Stimulated activated CD4-positive, alpha-beta T cell treated with anti-CD3 and anti-CD28 coated beads, Interleukin-2, amount 100 ng/mL, for 4 hours (primary cell): ENCODE data around the gene FOXP1.
"Not testable (repeated sequence)": the region's sequence is repeated elsewhere in the genome, so short reads cannot be mapped to it uniquely, and the experiment has no call there.

Source experiments
- DNase-seq: peaks from one replicate; pipeline ENCODE4 v3.0.0-alpha.2; 2020; ENCODE audit warnings: low read depth

The FOXP1 gene

GRCh38 chr3:71330505-71330904 lies 253.0 kb downstream of the FOXP1 start:
- no peak for DNase-seq

GRCh38 chr3:71329817-71330216 lies 253.7 kb downstream of the FOXP1 start:
- DNase-seq: no peak

GRCh38 chr3:71328926-71329325 lies 254.6 kb downstream of the FOXP1 start:
- DNase-seq: no peak

DNA sequence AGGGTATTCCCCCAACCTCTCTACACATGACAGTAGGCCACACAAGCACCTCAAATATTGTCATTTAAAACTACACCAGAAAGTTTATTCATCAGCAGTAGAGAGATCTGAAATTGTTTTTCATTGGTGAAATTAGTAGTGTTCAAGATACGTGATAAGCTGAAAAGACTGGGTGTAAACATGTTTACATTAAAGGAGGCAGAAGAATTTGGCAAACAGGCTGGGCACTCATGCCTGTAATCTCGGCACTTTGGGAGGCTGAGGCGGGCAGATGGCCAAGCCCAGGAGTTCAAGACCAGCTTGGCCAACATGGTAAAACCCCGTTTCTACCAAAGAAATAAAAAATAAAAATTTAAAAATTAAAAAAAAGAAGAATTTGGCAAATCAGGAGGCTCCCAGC lies 255.6 kb downstream of the FOXP1 start:
- DNase-seq: no peak

DNA sequence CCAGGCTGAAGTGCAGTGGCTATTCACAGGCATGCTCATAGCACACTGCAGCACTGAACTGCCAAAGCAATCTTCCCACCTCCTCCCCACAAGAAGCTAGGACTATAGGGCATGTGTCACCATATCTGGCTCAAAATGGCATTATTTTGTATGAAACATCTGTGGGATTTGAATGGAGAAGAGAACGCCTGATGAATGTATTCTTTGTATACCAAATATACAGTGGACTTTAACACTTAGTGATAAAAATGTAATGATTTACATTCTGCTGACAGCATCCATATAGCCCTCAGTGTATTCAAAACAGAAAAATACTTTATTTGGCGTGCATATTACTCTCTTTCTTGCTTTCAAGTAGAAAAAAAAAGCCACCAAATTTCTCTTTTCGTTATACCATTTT lies 257.8 kb downstream of the FOXP1 start:
- DNase-seq: no peak

- DNase-seq: not testable (repeated sequence)
Observed at GRCh38 chr3:71324224-71324623, 259.3 kb downstream of the FOXP1 start.

DNA sequence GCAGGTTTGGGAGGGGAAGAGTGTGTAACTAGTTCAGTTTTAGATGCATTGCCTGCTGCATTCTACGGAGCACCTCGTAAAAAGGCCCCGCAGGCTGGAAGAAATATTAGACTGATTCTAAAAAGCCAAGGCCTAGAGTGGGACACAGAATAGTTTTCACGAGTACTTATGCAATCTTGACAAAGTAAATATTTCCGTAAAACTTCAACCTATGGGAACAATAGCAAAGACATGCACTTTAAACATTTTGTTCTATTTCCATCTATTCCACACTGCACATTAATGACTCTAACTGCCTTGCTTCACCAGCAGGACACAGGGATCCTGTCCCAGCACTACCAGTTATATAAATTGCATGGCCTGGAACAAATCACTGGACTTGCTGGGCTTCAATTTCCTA lies 260.0 kb downstream of the FOXP1 start:
- DNase-seq: no peak

- no peak for DNase-seq
Observed at GRCh38 chr3:71322154-71322553, 261.4 kb downstream of the FOXP1 start.

DNA sequence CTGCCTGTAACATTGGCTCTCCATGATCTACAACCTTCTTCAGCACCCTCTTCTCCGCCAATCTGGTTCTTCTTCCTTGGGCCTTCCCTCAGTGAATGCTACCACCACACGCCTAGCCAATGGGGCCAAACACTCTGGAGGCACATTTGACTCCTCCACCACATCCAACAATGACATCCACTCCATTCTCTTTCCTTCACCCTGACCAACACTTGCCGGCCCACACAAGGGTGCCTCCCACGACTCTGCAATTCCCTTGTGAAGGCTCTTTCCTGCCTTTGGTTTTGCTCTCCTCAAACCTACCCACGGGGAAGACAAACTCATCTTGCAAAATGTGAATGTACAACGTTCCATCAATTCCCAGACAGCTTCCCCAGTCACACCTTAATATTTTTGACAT lies 263.8 kb downstream of the FOXP1 start:
- no peak for DNase-seq

- DNase-seq: no peak
Observed at GRCh38 chr3:71318458-71318827, 265.1 kb downstream of the FOXP1 start.

DNA sequence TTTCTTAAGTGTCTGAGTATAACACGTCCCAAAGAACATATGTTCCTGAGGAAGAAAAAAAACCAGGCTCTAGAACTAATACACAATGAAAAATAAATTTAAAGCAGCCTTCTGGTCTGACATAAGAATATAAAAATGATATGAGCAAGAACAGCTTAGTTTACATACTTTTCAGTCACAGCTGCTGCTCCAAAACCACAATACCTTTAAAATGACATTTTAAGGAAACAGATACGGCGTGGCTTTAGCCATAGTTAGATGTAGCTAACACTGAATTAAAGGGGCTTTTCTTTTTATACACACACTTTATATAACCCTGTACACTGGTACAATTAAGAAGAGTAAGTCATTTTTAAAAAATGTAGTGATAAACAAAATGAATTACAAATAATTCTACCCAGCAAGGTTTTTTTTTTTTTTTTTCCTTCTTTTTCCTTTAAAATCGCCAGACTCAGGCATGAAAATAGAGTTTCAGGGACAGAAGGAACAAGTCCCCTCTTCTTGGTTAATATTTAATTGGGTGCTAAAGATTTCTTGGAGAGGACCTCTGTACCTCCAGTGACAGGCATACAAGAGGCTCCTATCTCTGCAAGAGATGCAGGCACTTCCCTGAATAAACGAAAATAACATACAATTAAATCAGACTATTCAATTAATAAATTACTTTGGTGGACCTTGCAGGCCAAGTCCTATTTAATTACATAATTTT lies 265.6 kb downstream of the FOXP1 start:
- no peak for DNase-seq

DNA sequence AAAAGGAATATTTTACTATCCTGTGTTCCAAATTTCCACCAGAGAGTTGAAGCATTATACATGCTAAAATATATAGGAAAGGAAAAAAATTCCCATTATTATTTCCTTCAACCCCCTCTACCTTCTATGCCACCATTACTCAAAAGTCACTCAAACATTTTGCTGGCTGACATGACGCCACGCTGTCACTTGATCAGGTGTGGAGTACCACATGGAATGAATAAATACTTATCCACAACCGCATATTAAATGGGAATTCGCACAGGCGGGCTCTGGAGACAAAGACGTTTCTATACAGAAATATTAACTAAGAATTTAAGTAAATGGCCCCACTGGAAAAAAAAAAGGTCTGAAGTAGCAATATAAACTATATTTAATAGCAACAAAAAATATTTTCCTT lies 266.4 kb downstream of the FOXP1 start:
- no peak for DNase-seq

DNA sequence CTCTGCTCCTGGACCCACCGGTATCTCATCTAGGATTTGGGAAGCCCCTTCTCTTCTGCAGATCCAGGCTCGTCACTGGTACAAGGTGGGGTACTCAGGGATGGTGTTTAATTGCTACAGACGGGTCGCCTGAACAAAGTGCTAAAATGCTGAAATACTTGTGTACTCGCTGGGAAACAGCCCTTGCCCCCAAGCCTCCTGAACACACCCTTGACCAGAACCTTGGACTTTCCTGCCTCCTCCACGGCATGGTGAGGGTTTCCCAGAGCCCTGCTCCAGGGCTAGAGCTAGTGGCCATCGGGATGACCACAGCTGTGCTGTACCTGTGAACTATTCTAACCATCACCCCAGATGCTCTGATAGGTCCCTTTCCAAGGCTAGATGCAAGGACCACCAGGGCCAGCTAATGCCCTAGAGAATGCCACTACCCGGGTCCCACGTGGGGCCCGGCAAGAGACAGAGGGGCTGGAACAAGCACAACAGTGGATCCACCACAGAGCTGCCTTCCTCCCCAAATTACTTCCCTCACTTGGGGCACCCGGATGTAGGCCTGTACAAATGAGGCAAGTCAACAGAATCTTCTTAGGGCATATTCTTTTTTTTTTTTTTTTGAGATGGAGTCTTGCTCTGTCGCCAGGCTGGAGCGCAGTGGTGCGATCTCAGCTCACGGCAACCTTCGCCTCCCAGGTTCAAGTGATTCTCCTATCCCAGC lies 267.3 kb downstream of the FOXP1 start:
- no peak for DNase-seq

DNA sequence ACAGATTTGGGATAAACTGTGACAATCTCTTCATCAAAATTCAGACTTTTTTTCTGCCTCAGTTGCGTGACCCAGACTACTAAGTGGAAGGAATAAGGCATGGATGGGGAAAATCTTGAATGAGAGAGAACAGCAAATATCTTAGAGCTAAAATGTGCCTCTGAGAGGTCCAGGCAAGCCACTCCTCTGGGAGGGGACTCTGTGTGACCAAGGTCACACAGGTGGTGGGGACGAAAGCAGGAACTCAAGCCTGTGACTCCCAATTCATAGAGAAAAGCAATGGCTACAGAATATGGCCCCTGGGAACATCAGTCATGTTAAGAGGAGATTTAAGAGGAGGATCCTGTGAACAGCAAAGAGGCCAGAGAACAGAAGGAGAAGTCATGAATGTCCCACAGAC lies 268.1 kb downstream of the FOXP1 start:
- DNase-seq: no peak

DNA sequence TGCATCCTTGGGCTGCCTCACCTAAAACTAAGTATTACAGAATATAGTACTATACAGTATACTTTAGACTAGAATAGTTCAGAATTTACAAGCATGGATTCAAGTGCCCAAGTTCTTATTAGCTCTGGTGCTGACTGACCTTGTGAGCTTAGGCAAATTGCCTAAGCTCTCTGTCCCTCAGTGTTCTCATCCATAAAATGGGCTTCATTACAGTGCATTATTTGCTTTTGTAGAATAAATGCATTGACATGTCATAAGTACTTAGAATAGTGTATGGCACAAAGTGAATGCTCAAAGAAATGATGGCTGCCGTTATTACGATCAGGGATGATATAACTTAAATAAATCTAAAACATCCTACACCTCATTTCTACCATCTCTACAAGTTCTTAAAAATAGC lies 269.7 kb downstream of the FOXP1 start:
- no peak for DNase-seq

GRCh38 chr3:71312461-71312860 lies 271.1 kb downstream of the FOXP1 start:
- DNase-seq: no peak

DNA sequence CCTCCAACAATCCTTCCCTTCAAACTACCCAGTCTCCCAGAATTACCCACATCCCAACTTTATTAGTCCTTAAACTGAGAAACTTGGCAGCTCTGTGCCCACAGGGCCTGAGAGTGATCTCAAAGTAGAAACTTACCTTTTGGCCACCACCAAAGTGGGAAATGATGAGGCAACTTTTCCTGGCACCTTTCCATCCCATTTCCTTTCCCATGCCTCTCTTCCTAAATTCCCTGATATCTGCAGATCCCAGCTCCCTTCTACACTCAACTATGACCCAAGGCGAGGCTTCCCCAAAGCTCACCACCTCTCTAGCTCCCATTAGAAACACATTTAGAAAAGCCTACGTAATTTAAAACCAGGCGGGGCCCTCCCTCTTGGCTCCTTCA lies 271.9 kb downstream of the FOXP1 start:
- DNase-seq: no peak

DNA sequence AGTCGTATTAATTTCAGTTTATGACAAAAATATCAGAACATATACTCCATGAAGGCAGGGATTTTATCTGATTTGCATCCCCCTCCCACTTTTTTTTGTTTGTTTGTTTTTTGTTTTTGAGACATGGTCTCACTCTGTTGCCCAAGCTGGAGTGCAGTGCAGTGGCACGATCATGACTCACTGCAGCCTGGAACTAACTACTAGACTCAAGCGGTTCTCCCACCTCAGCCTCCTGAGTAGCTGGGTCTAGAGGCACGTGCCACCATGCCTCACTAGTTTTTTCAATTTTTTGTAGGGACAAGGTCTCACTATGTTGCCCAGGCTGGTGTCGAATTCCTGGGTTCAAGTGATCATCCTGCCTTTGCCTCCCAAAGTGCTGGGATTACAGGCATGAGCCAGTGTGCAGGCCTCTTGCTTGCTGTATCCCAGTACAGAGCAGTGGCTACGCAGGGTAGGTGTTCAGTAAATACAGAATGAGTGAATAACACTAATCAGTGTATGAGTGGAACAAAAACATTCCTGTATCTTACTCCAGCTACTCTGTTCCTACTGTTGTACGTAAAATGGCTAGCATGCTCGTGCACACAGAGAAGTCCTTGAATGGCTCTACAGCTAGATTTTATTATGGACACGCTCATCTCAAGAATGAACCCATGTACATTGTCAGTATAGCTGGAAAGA lies 272.4 kb downstream of the FOXP1 start:
- DNase-seq: no peak

DNA sequence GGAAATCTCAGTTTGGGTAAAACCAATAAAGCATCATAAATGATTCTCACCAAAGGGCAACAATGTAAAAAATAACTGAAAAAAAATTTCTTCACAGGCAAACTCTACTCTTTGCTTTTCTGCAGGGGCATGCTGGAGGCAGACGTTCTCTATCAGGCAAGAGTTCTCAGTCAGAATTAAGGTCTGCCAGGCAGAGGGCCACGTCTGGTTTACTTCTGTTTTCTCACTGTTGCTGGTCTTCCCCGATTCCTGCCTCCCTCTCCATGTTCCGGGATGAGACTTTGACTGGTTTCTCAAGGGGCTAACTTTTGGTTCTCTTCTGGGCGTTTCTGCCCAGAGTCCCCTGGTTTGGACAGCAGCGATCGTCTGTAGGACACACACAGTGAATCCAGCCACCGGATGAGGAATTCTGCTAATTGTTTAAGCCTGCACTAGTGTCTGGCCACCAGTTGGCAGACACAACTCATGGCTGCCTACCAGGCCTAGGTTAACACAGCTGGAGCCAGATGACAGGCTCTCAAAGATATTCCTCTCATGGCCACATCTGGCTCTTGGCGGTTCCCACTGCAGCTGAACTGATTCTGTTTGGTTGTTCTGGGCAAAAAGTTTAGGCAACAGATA lies 273.1 kb downstream of the FOXP1 start:
- no peak for DNase-seq

- DNase-seq: no peak
Observed at GRCh38 chr3:71309886-71310285, 273.6 kb downstream of the FOXP1 start.

DNA sequence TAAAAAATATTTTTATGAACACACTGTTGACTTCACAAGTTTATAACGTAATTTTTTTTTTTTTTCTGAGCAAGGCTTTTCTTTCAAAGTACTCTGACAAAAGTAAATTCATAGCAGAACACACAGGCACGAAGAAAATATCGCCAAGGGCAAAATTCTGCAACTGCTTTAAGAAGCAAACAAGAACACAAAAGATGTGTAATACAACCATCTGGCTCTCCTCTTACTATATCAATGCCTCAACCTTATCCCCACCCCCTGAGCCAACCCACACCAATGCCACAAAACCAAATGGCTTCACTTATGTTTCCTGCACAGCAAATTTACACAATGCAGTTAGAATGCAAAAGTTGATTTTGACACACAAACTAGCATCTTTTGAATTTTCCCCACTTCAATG lies 274.2 kb downstream of the FOXP1 start:
- peak; percentile 53 for DNase-seq

DNA sequence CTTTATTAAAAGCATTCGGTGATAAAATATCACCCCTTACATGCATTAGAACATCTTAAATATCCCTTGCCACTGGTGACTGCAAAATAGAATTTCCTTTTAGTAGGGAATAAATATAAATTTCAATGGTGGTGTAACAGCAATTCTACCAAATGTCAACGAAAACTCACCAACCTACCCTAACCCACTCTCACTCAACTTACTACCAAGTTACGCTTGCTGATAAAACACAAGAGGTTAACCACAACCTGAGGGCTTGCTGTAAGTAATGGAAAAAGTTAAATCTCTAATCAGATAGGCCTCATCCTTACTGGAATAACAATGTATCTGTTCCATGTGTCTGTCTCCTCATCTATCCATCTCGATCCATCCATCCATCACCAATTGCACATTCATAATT lies 274.7 kb downstream of the FOXP1 start:
- no peak for DNase-seq
